ENCODE measurements around the gene CMTM4.

- TF ChIP-seq CTCF (conservative IDR thresholded peaks at IDR 0.05; ENCODE audit: low read length) (no peak), EZH2phosphoT487 (IDR thresholded peaks at IDR 0.05; ENCODE audit: borderline replicate concordance) (no peak)
These were observed 55.7 kb downstream of the CMTM4 start for GRCh38 chr16:66640724-66641314.
